LNCaP clone FGC (cell line): Measurements from ENCODE around the gene NEURL2.
"Not testable (repeated sequence)": the region's sequence is repeated elsewhere in the genome, so short reads cannot be mapped to it uniquely, and the experiment has no call there.

Experiments used
- DNase-seq: peaks from one replicate; pipeline ENCODE4 v3.0.0-alpha.2; 2011; ENCODE audit warnings: low read depth
- H3K4me3 ChIP-seq: 2 replicates; pipeline ENCODE4 v1.5.1; 2011; ENCODE audit warnings: mild to moderate bottlenecking, low read depth, low read length, control low read depth
- CTCF ChIP-seq: IDR thresholded peaks from 2 replicates; pipeline ENCODE4 v1.5.1; 2012; ENCODE audit warnings: mild to moderate bottlenecking; ENCODE audit not compliant: control insufficient read depth, insufficient read depth; ENCODE audit errors: extremely low read depth

NEURL2 gene

GRCh38 chr20:45907219-45907948, 16.4 kb upstream of the NEURL2 start:
- H3K4me3 ChIP-seq, result no peak overlapping the region
- no peak for TF ChIP-seq CTCF
- no peak for DNase-seq

- no peak for TF ChIP-seq CTCF
- no peak overlapping the region for H3K4me3 ChIP-seq
- no peak for DNase-seq
Measured at GRCh38 chr20:45905505-45906079, 14.6 kb upstream of the NEURL2 start.

- no peak for TF ChIP-seq CTCF
- no peak for DNase-seq
- no peak overlapping the region for H3K4me3 ChIP-seq
Measured at GRCh38 chr20:45904583-45905504, 13.8 kb upstream of the NEURL2 start.

- TF ChIP-seq CTCF, result no peak
- DNase-seq, result no peak
- no peak overlapping the region for H3K4me3 ChIP-seq
Measured at GRCh38 chr20:45902199-45902701, 11.2 kb upstream of the NEURL2 start.

- not testable (repeated sequence) for H3K4me3 ChIP-seq, DNase-seq
Measured at GRCh38 chr20:45901332-45901731, 10.3 kb upstream of the NEURL2 start.

- no peak for DNase-seq
- no peak for TF ChIP-seq CTCF
Measured at GRCh38 chr20:45899046-45899835, 8.2 kb upstream of the NEURL2 start.

GRCh38 chr20:45898285-45898684, 7.3 kb upstream of the NEURL2 start:
- no peak overlapping the region for H3K4me3 ChIP-seq
- DNase-seq, result no peak

More at GRCh38 chr20:45899046-45899835, 8.2 kb upstream of the NEURL2 start:
- no peak overlapping the region for H3K4me3 ChIP-seq

More at GRCh38 chr20:45898285-45898684, 7.3 kb upstream of the NEURL2 start:
- TF ChIP-seq CTCF, result no peak
